ENCODE measurements around the gene IL11.

IL11 gene

GRCh38 chr19:55372316-55373081, 2.2 kb upstream of the IL11 start:
- no peak for DNase-seq (ENCODE audit: low read depth)

GRCh38 chr19:55369653-55370304, 484 bp downstream of the IL11 start:
- DNase-seq (ENCODE audit: low read depth): no peak

- no peak for DNase-seq (ENCODE audit: low read depth)
Observed at GRCh38 chr19:55368701-55369563, 1.3 kb downstream of the IL11 start.

GRCh38 chr19:55368106-55368505, 2.2 kb downstream of the IL11 start:
- DNase-seq (ENCODE audit: low read depth): no peak

GRCh38 chr19:55366790-55367189, 3.5 kb downstream of the IL11 start:
- no peak for DNase-seq (ENCODE audit: low read depth)

GRCh38 chr19:55365964-55366363, 4.3 kb downstream of the IL11 start:
- DNase-seq (ENCODE audit: low read depth): no peak

- no peak for DNase-seq (ENCODE audit: low read depth)
Observed at GRCh38 chr19:55365245-55365644, 5.0 kb downstream of the IL11 start.

- no peak for DNase-seq (ENCODE audit: low read depth)
Observed at GRCh38 chr19:55362990-55363716, 7.1 kb downstream of the IL11 start, which contains the start of gene GARIN5B. GARIN5B (minus strand) TSS chr19:55363260; CDS start chr19:55363066, 194 bp downstream.

GRCh38 chr19:55362174-55362989, 7.9 kb downstream of the IL11 start:
- no peak for DNase-seq (ENCODE audit: low read depth)

- DNase-seq (ENCODE audit: low read depth): no peak
Observed at GRCh38 chr19:55360902-55361301, 9.4 kb downstream of the IL11 start.

- DNase-seq (ENCODE audit: low read depth): no peak
Observed at GRCh38 chr19:55358943-55359908, 11.0 kb downstream of the IL11 start.

GRCh38 chr19:55358493-55358892, 11.8 kb downstream of the IL11 start:
- DNase-seq (ENCODE audit: low read depth): no peak

- DNase-seq (ENCODE audit: low read depth): no peak
Observed at GRCh38 chr19:55355213-55355821, 14.9 kb downstream of the IL11 start.

GRCh38 chr19:55354698-55355212, 15.5 kb downstream of the IL11 start, which contains the start of gene COX6B2:
COX6B2 (minus strand) TSS chr19:55354719; CDS start chr19:55354521, 198 bp downstream.
- no peak for DNase-seq (ENCODE audit: low read depth)

- DNase-seq (ENCODE audit: low read depth): peak; percentile 31
Observed at GRCh38 chr19:55353803-55354697, 16.2 kb downstream of the IL11 start.

- no peak for DNase-seq (ENCODE audit: low read depth)
Observed at GRCh38 chr19:55353356-55353802, 16.9 kb downstream of the IL11 start.

GRCh38 chr19:55352549-55353145, 17.6 kb downstream of the IL11 start:
- no peak for DNase-seq (ENCODE audit: low read depth)

All from activated gamma-delta T cell treated with anti-CD3 and anti-CD28 coated beads, Interleukin-2, amount 50 U/mL, for 16 hours (primary cell).